GM08714 (cell line): Measurements from ENCODE around the gene HAAO.
"Not testable (repeated sequence)": the region's sequence is repeated elsewhere in the genome, so short reads cannot be mapped to it uniquely, and the experiment has no call there.

Experiments used
- H3K4me3 ChIP-seq: fragments of 200-500 bp; sonication (Bioruptor generic); 2 replicates; pipeline ENCODE4 v1.5.1; 2014; ENCODE audit warnings: mild to moderate bottlenecking, low read length, inconsistent platforms
- ZNF274 ChIP-seq: IDR thresholded peaks from 2 replicates; pipeline ENCODE4 v1.6.1; 2012; ENCODE audit warnings: mild to moderate bottlenecking, low read depth, low read length

HAAO gene

DNA sequence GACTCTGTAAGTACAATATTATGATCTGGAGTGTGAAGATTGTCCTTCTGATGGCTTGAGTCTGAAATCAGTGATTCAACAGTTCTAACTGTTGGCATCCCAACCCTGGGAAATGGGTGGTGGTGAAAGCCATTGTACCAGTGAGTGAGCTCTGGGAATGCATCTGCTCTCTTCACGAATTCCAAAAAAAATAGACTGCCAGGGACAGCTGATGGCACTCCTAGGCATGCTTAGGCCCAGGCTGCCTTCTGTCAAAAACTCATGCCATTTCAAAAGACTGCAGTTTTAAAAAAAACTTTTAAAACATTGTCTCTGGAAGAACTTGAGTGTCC, 48.8 kb downstream of the HAAO start:
- TF ChIP-seq ZNF274: no peak
- no peak overlapping the region for H3K4me3 ChIP-seq

DNA sequence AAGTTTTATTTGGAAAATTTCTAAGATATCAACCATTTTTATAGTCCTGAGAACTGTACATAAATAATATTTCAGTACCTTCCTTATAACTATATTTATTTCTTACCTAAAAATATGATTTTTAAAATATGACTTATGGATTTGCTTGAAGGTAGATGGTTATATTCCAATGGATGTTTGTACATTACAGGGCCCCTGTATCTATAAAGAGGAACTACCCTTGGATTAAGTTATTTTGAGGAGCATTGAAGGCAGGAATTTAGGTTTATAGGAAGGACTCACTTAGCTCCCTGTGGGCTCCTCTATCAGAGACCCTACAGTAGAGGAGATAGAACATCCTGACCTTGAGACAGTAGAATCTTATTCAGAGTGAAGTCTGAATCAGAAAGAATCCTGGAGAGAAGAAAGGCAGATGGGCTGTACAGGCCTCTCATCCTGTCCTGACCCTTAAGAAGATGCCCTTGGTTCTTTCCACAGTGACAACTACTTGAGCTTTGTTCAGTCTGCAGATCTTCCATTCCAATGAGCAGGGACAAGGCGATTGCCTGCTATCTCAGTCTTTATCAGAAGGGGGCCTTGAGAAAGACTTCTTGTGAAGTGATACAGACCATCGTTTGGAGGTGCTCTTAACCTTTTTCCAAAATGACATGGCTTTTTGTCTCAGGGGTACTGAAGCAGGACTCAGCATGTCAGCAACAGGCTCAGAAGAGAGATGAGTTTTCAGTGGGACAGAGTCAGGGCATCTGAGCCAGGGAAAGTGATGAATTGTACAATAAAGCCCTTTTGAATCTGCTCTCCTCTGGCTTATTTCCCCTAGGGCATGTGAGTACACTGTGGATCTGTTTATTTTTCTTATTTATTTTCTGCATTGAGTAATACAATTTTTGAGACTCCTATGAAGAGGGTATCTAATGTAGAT, 49.4 kb downstream of the HAAO start:
- no peak for TF ChIP-seq ZNF274
- H3K4me3 ChIP-seq: no peak overlapping the region

- H3K4me3 ChIP-seq: no peak overlapping the region
- no peak for TF ChIP-seq ZNF274
Observed at GRCh38 chr2:42741140-42741539, 51.2 kb downstream of the HAAO start.

- TF ChIP-seq ZNF274: no peak
- H3K4me3 ChIP-seq: no peak overlapping the region
Observed at GRCh38 chr2:42736598-42737322, 55.6 kb downstream of the HAAO start.

GRCh38 chr2:42733852-42734251, 58.5 kb downstream of the HAAO start:
- H3K4me3 ChIP-seq: no peak overlapping the region

DNA sequence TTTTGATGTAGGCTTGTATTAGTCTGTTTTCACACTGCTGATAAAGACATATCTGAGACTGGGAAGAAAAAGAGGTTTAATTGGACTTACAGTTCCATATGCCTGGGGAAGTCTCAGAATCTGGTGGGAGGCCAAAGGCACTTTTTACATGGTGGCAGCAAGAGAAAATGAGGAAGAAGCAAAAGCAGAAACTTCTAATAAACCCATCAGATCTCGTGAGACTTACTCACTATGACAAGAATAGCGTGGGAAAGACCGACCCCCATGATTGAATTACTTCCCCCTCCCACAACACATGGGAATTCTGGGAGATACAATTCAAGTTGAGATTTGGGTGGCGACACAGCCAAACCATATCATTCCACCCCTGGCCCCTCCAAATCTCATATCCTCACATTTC, 61.1 kb downstream of the HAAO start:
- not testable (repeated sequence) for H3K4me3 ChIP-seq

More at GRCh38 chr2:42733852-42734251, 58.5 kb downstream of the HAAO start:
- TF ChIP-seq ZNF274: no peak

DNA sequence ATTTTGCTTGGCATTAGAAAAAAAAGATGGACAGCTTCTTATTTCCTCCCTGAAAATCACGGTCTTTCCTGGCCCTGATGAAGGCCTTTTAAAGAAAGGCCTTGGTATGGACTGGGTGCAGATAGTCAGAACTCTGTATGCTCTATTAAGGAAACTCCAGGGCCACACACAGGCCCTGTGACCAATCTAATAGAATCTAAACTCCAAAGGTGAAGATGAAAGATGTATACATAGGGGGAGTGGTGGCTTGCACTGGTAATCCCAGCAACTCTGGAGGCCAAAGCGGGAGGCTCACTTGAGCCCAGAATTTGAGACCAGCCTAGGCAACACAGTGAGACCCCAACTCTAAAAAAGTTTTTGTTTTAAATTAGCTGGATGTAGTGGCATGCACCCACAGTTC, 65.7 kb downstream of the HAAO start:
- no peak overlapping the region for H3K4me3 ChIP-seq
- no peak for TF ChIP-seq ZNF274

GRCh38 chr2:42725657-42726056, 66.7 kb downstream of the HAAO start:
- H3K4me3 ChIP-seq: no peak overlapping the region
- no peak for TF ChIP-seq ZNF274

DNA sequence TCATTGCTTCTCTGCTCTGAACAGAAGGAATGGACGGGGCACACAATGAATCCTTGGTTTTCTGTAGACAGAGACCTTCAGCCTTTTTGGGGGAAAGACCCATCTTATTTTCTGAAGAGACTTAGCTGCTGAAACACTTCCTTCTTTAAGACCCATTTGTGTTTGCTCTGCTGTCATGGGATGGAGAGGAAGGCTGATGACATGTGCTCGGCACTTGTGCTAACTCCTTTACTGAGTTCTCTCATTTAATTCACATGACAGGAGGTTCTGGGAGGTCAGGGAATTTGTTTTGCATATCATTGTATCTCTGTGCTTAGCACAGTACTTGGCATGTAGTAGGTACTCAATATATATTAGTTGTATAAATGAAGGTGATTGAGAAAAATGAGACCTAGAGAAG, 67.5 kb downstream of the HAAO start:
- no peak overlapping the region for H3K4me3 ChIP-seq
- no peak for TF ChIP-seq ZNF274

DNA sequence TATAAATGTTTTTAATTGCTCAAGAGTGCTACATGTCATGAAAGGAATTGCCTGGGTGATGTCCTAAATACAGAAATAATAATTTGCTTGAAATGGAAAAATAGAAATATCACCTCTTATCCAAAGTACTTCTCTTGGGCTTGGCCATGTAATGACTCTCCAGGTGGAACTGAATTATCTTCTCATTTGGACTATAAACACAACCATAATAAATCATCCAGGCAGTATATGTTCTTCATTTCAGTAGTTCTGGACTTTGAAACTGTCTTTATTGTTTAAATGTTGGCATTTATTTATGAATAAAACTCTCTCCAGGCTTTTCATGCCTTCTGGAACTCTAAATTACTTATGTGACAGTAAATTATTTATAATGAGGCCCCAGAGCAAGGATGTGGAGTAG, 68.9 kb downstream of the HAAO start:
- H3K4me3 ChIP-seq: no peak overlapping the region
- no peak for TF ChIP-seq ZNF274

- H3K4me3 ChIP-seq: no peak overlapping the region
- no peak for TF ChIP-seq ZNF274
Observed at GRCh38 chr2:42722320-42723190, 69.8 kb downstream of the HAAO start.

DNA sequence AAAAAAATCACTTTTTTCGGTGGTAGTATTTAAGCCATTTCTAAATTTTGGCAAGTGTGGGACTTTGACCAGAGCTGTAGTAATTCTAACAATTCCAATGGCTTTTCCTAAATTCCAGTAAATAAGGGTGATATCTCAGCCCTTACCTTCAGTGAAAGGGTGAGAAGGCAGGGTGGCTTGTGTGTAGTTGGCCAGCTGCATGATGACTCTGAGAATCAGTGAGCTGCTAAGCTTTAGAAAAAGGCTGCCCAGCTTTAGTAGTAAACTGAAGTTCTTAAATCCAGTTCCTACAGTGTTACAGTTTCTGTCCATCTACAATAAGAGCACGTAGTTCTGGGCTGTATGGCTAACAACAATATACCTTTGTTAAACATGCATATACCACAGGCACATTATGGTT, 70.5 kb downstream of the HAAO start:
- H3K4me3 ChIP-seq: no peak overlapping the region
- no peak for TF ChIP-seq ZNF274
